Measurements from ENCODE around the gene THOC7. TPM values are rescaled to one million over a fixed set of nuclear protein-coding genes. Genes with fewer than 3 reads are reported as not detected.

THOC7 gene
- total RNA-seq, 1 experiment from 2014 or later: 67.3 TPM

GRCh38 chr3:63861306-63861705 lies 2.3 kb downstream of the THOC7 start:
- Histone ChIP-seq H4K20me1 (ENCODE audit: insufficient read depth) (peaks cover 4% of the 10 kb centered on the region; the same call in 1 of the 2 replicates), H3K9me3 (ENCODE audit: control insufficient read depth in 1 of 2, insufficient read depth in 1 of 2, low read depth in 1 of 2, low read length in 2 of 2) (no peaks in the 10 kb centered on the region), H3K4me2 (ENCODE audit: low read length) (no peak overlapping the region), H3K9ac (ENCODE audit: low read length) (no peak overlapping the region), H2AFZ (ENCODE audit: low read depth, low read length, poor library complexity, severe bottlenecking) (no peak overlapping the region), H3K79me2 (ENCODE audit: insufficient read depth, low read length) (peaks cover 89% of the 10 kb centered on the region), H3K4me1 (ENCODE audit: control insufficient read depth in 1 of 2, insufficient read depth in 2 of 2, low read length in 2 of 2) (peaks cover 7 to 18% of the 10 kb centered on the region in 2 experiments), H3K27ac (ENCODE audit: low read depth, low read length) (no peak overlapping the region), H3K27me3 (ENCODE audit: insufficient read depth, low read length) (no peaks in the 10 kb centered on the region), H3K4me3 (replicated peaks in 1 of 2; ENCODE audit: low read depth in 1 of 2, low read length in 2 of 2) (no peak overlapping the region), H3K9me2 (ENCODE audit: insufficient read depth) (no peaks in the 10 kb centered on the region), H3K36me3 (ENCODE audit: control insufficient read depth in 1 of 2, insufficient read depth in 2 of 2, low read length in 2 of 2) (no peaks in the 10 kb centered on the region)
- POLR2A ChIA-PET: no interaction called here
- DNase-seq (ENCODE audit: low read depth, low spot score) (no peak), ATAC-seq (no peak)
- RAD21 ChIA-PET (ENCODE audit: low non-redundant PET in 1 of 2, low total read pairs in 2 of 2, uncharacterized antibody in 2 of 2, unreplicated experiment in 2 of 2): no interaction called here
- intact Hi-C loops (cut with micrococcal nuclease): loop anchor here (5.0 kb wide), 1 partner anchor 51 kb away; the partner anchor contains the start of gene SCAANT1
- TF ChIP-seq CEBPB (IDR thresholded peaks at IDR 0.05; ENCODE audit: low read depth) (no peak), EZH2phosphoT487 (IDR thresholded peaks at IDR 0.05; ENCODE audit: borderline replicate concordance) (no peak), SIN3A (IDR thresholded peaks at IDR 0.05; ENCODE audit: low read depth) (no peak), RAD21 (IDR thresholded peaks at IDR 0.05; ENCODE audit: low read depth) (no peak), CTCF (IDR thresholded peaks at IDR 0.05 in 2 of 3, conservative IDR thresholded peaks at IDR 0.05 in 1 of 3; ENCODE audit: borderline replicate concordance in 1 of 3, insufficient read depth in 1 of 3, low read depth in 2 of 3, low read length in 2 of 3) (no peak)
- no TSS peak for BruUV-seq (replicated peaks)
- CTCF ChIA-PET: no interaction called here

GRCh38 chr3:63860776-63861175 lies 2.8 kb downstream of the THOC7 start:
- ChIA-PET RAD21 (ENCODE audit: low non-redundant PET in 1 of 2, low total read pairs in 2 of 2, uncharacterized antibody in 2 of 2, unreplicated experiment in 2 of 2) (no interaction called here), CTCF (interaction anchor here (0.9 kb wide), 1 partner anchor 47 kb away, joined by 3 read pairs; no protein-coding TSS in a partner anchor), POLR2A (no interaction called here)
- Histone ChIP-seq H2AFZ (ENCODE audit: low read depth, low read length, poor library complexity, severe bottlenecking) (no peak overlapping the region), H3K36me3 (ENCODE audit: control insufficient read depth in 1 of 2, insufficient read depth in 2 of 2, low read length in 2 of 2) (no peaks in the 10 kb centered on the region), H3K4me3 (replicated peaks in 1 of 2; ENCODE audit: low read depth in 1 of 2, low read length in 2 of 2) (no peak overlapping the region), H3K79me2 (ENCODE audit: insufficient read depth, low read length) (peaks cover 90% of the 10 kb centered on the region), H3K4me2 (ENCODE audit: low read length) (no peak overlapping the region), H3K4me1 (ENCODE audit: control insufficient read depth in 1 of 2, insufficient read depth in 2 of 2, low read length in 2 of 2) (peaks cover 7 to 18% of the 10 kb centered on the region in 2 experiments), H3K9me2 (ENCODE audit: insufficient read depth) (no peaks in the 10 kb centered on the region), H3K9ac (ENCODE audit: low read length) (no peak overlapping the region), H3K27me3 (ENCODE audit: insufficient read depth, low read length) (no peaks in the 10 kb centered on the region), H3K9me3 (ENCODE audit: control insufficient read depth in 1 of 2, insufficient read depth in 1 of 2, low read depth in 1 of 2, low read length in 2 of 2) (no peaks in the 10 kb centered on the region), H3K27ac (ENCODE audit: low read depth, low read length) (no peak overlapping the region), H4K20me1 (ENCODE audit: insufficient read depth) (peaks cover 4% of the 10 kb centered on the region; the same call in 1 of the 2 replicates)
- BruUV-seq (replicated peaks): no TSS peak
- ATAC-seq (no peak), DNase-seq (ENCODE audit: low read depth, low spot score) (no peak)
- intact Hi-C loops (cut with micrococcal nuclease): loop anchor here (5.0 kb wide), 1 partner anchor 52 kb away; the partner anchor contains the start of gene SCAANT1
- TF ChIP-seq ATF3 (IDR thresholded peaks at IDR 0.05) (no peak), JUND (IDR thresholded peaks at IDR 0.05) (no peak)

Data from HCT116 (cell line).